ENCODE results near the gene TIGAR.

DNA sequence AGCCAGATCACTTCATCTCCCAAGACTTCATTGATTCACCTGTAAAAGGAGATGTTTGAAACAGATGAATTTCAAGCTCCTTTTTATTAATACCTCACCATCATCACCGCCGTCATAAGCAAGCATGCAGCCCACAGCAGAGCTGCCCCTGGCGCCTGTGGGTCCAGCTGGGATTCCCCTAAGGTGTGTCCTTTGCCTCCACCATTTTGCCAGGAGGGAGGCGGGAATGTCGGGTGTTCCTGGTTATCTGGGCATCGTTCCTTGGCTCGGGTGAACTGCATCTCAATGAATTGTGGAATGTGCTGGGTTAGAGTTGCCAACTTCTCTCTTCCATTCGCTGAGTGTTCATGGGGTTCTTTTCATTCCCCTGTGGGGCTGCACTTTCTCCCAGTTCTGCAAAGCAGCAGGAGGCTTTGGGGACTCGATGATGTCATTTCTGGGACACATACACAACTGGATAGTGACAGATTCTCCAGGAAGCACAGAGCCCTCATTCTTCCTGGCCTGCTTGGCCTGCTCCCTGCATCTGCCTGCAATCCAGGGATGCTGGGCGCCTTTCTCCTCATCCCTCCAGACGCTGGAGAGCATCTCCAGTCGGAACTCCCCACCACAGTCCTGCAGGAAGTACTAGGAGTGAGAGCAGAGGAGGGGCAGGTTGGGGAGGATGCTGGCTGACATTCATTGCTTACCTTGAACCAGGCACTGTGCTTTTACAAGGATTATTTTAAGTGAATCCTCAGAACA is 37.3 kb upstream of the TIGAR start:
- TF ChIP-seq, protein P1, sequence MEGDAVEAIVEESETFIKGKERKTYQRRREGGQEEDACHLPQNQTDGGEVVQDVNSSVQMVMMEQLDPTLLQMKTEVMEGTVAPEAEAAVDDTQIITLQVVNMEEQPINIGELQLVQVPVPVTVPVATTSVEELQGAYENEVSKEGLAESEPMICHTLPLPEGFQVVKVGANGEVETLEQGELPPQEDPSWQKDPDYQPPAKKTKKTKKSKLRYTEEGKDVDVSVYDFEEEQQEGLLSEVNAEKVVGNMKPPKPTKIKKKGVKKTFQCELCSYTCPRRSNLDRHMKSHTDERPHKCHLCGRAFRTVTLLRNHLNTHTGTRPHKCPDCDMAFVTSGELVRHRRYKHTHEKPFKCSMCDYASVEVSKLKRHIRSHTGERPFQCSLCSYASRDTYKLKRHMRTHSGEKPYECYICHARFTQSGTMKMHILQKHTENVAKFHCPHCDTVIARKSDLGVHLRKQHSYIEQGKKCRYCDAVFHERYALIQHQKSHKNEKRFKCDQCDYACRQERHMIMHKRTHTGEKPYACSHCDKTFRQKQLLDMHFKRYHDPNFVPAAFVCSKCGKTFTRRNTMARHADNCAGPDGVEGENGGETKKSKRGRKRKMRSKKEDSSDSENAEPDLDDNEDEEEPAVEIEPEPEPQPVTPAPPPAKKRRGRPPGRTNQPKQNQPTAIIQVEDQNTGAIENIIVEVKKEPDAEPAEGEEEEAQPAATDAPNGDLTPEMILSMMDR (IDR thresholded peaks at IDR 0.05) = no peak
- TF ChIP-seq POLR2A (IDR thresholded peaks at IDR 0.05) = no peak
- no peak for TF ChIP-seq POLR2AphosphoS5 (IDR thresholded peaks at IDR 0.05)
